WTC11 (cell line): ENCODE data around the gene KRT4. TPM values are rescaled to one million over a fixed set of nuclear protein-coding genes. Genes with fewer than 3 reads are reported as not detected.

Experiments used
- ATAC-seq: fragments of 200-7000 bp; cut with Tn5 transposase; 2 replicates; pipeline ENCODE4 v1.10.0; 2021; ENCODE audit warnings: mild to moderate bottlenecking, moderate library complexity
- CTCF ChIA-PET: fragments of 300-600 bp; sonication (Branson Sonifier 250); formaldehyde crosslinking; loops from one replicate; lab custom pipeline; 2021; ENCODE audit warnings: antibody characterized with exemption; lab: Charles Lee
- POLR2A ChIA-PET: fragments of 350-600 bp; sonication (Branson Sonifier 250); formaldehyde crosslinking; loops from one replicate; lab custom pipeline; 2021; ENCODE audit warnings: antibody characterized with exemption; lab: Charles Lee
- DNase-seq: peaks from one replicate; pipeline ENCODE4 v3.0.0; 2021; ENCODE audit warnings: low spot score
- H3K27ac Mint-ChIP-seq: 2 replicates; pipeline ENCODE4 v1.8.0; 2021; ENCODE audit warnings: mixed read lengths
- H3K27me3 Mint-ChIP-seq: 2 replicates; pipeline ENCODE4 v1.8.0; 2021; ENCODE audit warnings: low read depth, mild to moderate bottlenecking, moderate library complexity, mixed read lengths
- H3K36me3 Mint-ChIP-seq: 2 replicates; pipeline ENCODE4 v1.8.0; 2021; ENCODE audit warnings: mixed read lengths
- H3K4me1 Mint-ChIP-seq: 2 replicates; pipeline ENCODE4 v1.8.0; 2022; ENCODE audit warnings: mixed read lengths
- H3K4me3 Mint-ChIP-seq: 2 replicates; pipeline ENCODE4 v1.8.0; 2021; ENCODE audit warnings: mild to moderate bottlenecking, moderate library complexity, mixed read lengths
- H3K9me3 Mint-ChIP-seq: 2 replicates; pipeline ENCODE4 v1.8.0; 2021; ENCODE audit warnings: mixed read lengths
- ARID4B ChIP-seq: sonication (generic); formaldehyde crosslinking; IDR thresholded peaks from 2 replicates; pipeline ENCODE4 v1.8.0; 2023; ENCODE audit warnings: missing genetic modification reagents, mild to moderate bottlenecking, borderline replicate concordance
- FOXK1 ChIP-seq: sonication (generic); formaldehyde crosslinking; IDR thresholded peaks from 2 replicates; pipeline ENCODE4 v1.8.0; 2022; ENCODE audit warnings: mild to moderate bottlenecking, moderate library complexity, missing genetic modification reagents
- GABPB1 ChIP-seq: sonication (generic); formaldehyde crosslinking; IDR thresholded peaks from 2 replicates; pipeline ENCODE4 v1.8.1; 2023; ENCODE audit warnings: mild to moderate bottlenecking, missing genetic modification reagents
- NFYB ChIP-seq: sonication (generic); formaldehyde crosslinking; conservative IDR thresholded peaks from 2 replicates; pipeline ENCODE4 v1.8.0; 2022; ENCODE audit warnings: low read depth, missing genetic modification reagents
- PREB ChIP-seq: sonication (generic); formaldehyde crosslinking; IDR thresholded peaks from 2 replicates; pipeline ENCODE4 v1.8.1; 2022; ENCODE audit warnings: mild to moderate bottlenecking, missing genetic modification reagents, moderate library complexity, borderline replicate concordance
- RORB ChIP-seq: fragments of 250-450 bp; sonication (Bioruptor Pico); IDR thresholded peaks from 2 replicates; pipeline ENCODE4 v1.9.0; 2021; ENCODE audit warnings: mild to moderate bottlenecking
- SMAD4 ChIP-seq: sonication (generic); formaldehyde crosslinking; IDR thresholded peaks from 2 replicates; pipeline ENCODE4 v1.8.0; 2022; ENCODE audit warnings: mild to moderate bottlenecking, missing genetic modification reagents
- SOX15 ChIP-seq: fragments of 250-450 bp; sonication (Bioruptor Pico); IDR thresholded peaks from 2 replicates; pipeline ENCODE4 v1.9.0; 2021; ENCODE audit warnings: mild to moderate bottlenecking
- TCF7 ChIP-seq: sonication (generic); formaldehyde crosslinking; IDR thresholded peaks from 2 replicates; pipeline ENCODE4 v1.8.0; 2022; ENCODE audit warnings: mild to moderate bottlenecking, low read depth, missing genetic modification reagents, moderate library complexity
- ZBTB21 ChIP-seq: sonication (generic); formaldehyde crosslinking; IDR thresholded peaks from 2 replicates; pipeline ENCODE4 v1.8.1; 2023; ENCODE audit warnings: mild to moderate bottlenecking, missing genetic modification reagents, borderline replicate concordance
- ZNF317 ChIP-seq: sonication (generic); formaldehyde crosslinking; IDR thresholded peaks from 2 replicates; pipeline ENCODE4 v1.8.1; 2023; ENCODE audit warnings: low read depth, mild to moderate bottlenecking, moderate library complexity, missing genetic modification reagents, borderline replicate concordance
- total RNA-seq: library from RNA; stranded (reverse); gene quantifications from 3 replicates; pipeline ENCODE4 v1.2.3, GENCODE V29; 2021
- TF ChIP-seq, protein P1 (sequence below): sonication (generic); formaldehyde crosslinking; IDR thresholded peaks from 2 replicates; pipeline ENCODE4 v1.8.0; 2022; ENCODE audit warnings: mild to moderate bottlenecking, missing genetic modification reagents
- TF ChIP-seq, protein P2 (sequence below): sonication (generic); formaldehyde crosslinking; IDR thresholded peaks from 2 replicates; pipeline ENCODE4 v1.8.1; 2022; ENCODE audit warnings: mild to moderate bottlenecking, moderate library complexity, missing genetic modification reagents

The KRT4 gene
- total RNA-seq, 1 experiment from 2014 or later = not detected

DNA sequence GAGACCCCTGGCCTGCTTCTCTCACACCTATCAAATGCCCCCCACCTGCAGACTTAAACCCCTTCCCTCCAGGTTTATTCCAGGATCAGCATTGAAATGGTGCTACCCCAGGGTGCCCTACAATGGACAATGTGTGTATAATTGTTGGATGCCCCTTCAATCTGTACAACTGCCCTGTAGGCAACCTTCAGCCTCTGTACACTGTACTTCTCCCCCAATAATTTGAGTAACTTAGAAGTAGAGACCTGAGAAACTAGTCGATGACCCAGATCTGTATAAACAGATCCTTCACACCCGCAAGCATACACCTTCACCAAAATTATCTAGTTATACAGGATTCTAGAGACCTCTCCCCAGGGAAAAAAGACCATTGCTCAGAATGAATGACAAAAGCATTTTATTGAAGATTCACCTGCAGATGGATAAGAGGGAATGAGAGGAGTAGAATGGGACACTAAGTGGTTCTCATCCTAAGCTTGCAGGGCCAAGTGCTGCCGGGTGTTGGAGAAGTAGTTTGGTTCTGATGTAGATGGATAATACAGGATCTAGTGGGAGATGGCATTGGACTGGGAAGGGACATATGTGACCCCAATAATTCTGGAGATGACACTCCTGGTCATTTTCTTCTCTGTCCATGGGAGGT is 7.6 kb downstream of the KRT4 start:
- peaks cover 2% of the 10 kb centered on the region; the same call in 1 of the 2 replicates for H3K27me3 Mint-ChIP-seq
- TF ChIP-seq, protein P1, sequence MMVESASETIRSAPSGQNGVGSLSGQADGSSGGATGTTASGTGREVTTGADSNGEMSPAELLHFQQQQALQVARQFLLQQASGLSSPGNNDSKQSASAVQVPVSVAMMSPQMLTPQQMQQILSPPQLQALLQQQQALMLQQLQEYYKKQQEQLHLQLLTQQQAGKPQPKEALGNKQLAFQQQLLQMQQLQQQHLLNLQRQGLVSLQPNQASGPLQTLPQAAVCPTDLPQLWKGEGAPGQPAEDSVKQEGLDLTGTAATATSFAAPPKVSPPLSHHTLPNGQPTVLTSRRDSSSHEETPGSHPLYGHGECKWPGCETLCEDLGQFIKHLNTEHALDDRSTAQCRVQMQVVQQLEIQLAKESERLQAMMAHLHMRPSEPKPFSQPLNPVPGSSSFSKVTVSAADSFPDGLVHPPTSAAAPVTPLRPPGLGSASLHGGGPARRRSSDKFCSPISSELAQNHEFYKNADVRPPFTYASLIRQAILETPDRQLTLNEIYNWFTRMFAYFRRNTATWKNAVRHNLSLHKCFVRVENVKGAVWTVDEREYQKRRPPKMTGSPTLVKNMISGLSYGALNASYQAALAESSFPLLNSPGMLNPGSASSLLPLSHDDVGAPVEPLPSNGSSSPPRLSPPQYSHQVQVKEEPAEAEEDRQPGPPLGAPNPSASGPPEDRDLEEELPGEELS (CRISPR knock-in tag) = no peak
- TF ChIP-seq NFYB (CRISPR knock-in tag) = no peak
- no peak for TF ChIP-seq SMAD4
- TF ChIP-seq ZNF317 (CRISPR knock-in tag) = no peak
- TF ChIP-seq, protein P2, sequence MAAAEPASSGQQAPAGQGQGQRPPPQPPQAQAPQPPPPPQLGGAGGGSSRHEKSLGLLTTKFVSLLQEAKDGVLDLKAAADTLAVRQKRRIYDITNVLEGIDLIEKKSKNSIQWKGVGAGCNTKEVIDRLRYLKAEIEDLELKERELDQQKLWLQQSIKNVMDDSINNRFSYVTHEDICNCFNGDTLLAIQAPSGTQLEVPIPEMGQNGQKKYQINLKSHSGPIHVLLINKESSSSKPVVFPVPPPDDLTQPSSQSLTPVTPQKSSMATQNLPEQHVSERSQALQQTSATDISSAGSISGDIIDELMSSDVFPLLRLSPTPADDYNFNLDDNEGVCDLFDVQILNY (CRISPR knock-in tag) = no peak
- no peak for TF ChIP-seq RORB (CRISPR knock-in tag)
- TF ChIP-seq PREB (CRISPR knock-in tag) = no peak
- no peak for TF ChIP-seq ARID4B (CRISPR knock-in tag)
- TF ChIP-seq SOX15 (CRISPR knock-in tag) = no peak
- no peak for TF ChIP-seq ZBTB21 (CRISPR knock-in tag)
- TF ChIP-seq, all 79 proteins: peak for 0
- ChIA-PET CTCF (interaction anchor here (1.0 to 2.7 kb wide), 8 partner anchors 14 to 634 kb away, joined by 3 to 19 read pairs (median 8); no protein-coding TSS in a partner anchor), POLR2A (no interaction called here)
- no peak overlapping the region for H3K27ac Mint-ChIP-seq
- no peaks in the 10 kb centered on the region for H3K36me3 Mint-ChIP-seq
- H3K4me1 Mint-ChIP-seq = peaks cover 29% of the 10 kb centered on the region
- DNase-seq (no peak), ATAC-seq (no peak)
- H3K4me3 Mint-ChIP-seq = no peak overlapping the region
- H3K9me3 Mint-ChIP-seq = no peaks in the 10 kb centered on the region

GRCh38 chr12:52805739-52806138 is 8.2 kb downstream of the KRT4 start:
- Mint-ChIP-seq H3K4me1 (peaks cover 34% of the 10 kb centered on the region), H3K9me3 (no peaks in the 10 kb centered on the region), H3K4me3 (no peak overlapping the region), H3K36me3 (no peaks in the 10 kb centered on the region), H3K27ac (no peak overlapping the region), H3K27me3 (peaks cover 2% of the 10 kb centered on the region; the same call in 1 of the 2 replicates)
- ChIA-PET CTCF (interaction anchor here (0.5 to 2.7 kb wide), 11 partner anchors 15 to 634 kb away, joined by 3 to 19 read pairs (median 4); no protein-coding TSS in a partner anchor), POLR2A (interaction anchor here (0.6 to 1.1 kb wide), 2 partner anchors 13 to 17 kb away, joined by 3 to 4 read pairs; no protein-coding TSS in a partner anchor)
- TF ChIP-seq FOXK1 (CRISPR knock-in tag) (no peak), TCF7 (no peak), GABPB1 (no peak)
- no peak for ATAC-seq
- no peak for DNase-seq
